Liver (tissue), 9 donors: ENCODE data around the gene PPP1R2. TPM values are rescaled to one million over a fixed set of nuclear protein-coding genes. Genes with fewer than 3 reads are reported as not detected.

Source experiments
- DNase-seq: peaks from one replicate; pipeline ENCODE4 v3.0.0-alpha.2; 2017; ENCODE audit warnings: low spot score
- H3K27ac ChIP-seq, 2 donors: one replicate each; pipeline ENCODE4 v1.7.0; 2013; ENCODE audit warnings: inconsistent platforms in 2 of 2, low read length in 2 of 2, control low read depth in 1 of 2, low read depth in 1 of 2, mild to moderate bottlenecking in 1 of 2
- H3K27me3 ChIP-seq, 4 donors: one replicate each; pipeline versions ENCODE4 v1.6.1 to v1.7.0; 2013; ENCODE audit warnings: low read length in 3 of 4, inconsistent platforms in 1 of 4, mild to moderate bottlenecking in 1 of 4, moderate library complexity in 1 of 4; ENCODE audit not compliant: control insufficient read depth in 4 of 4, insufficient read depth in 4 of 4
- H3K36me3 ChIP-seq, 4 donors: one replicate each; pipeline versions ENCODE4 v1.6.1 to v1.7.0; 2013; ENCODE audit warnings: low read length in 3 of 4, mild to moderate bottlenecking in 3 of 4, low read depth in 1 of 4, moderate library complexity in 1 of 4; ENCODE audit not compliant: control insufficient read depth in 4 of 4, insufficient read depth in 3 of 4
- H3K4me1 ChIP-seq, 4 donors: one replicate each; pipeline versions ENCODE4 v1.6.1 to v1.7.0; 2013; ENCODE audit warnings: low read length in 3 of 4, mild to moderate bottlenecking in 3 of 4, moderate library complexity in 1 of 4; ENCODE audit not compliant: control insufficient read depth in 4 of 4, insufficient read depth in 4 of 4
- H3K4me3 ChIP-seq, 3 donors: one replicate each; pipeline versions ENCODE4 v1.6.1 to v1.7.0; 2013; ENCODE audit warnings: low read length in 3 of 3, control low read depth in 1 of 3, low read depth in 1 of 3, mild to moderate bottlenecking in 1 of 3
- H3K9ac ChIP-seq, 2 donors: one replicate each; pipeline ENCODE4 v1.7.0; 2013; ENCODE audit warnings: low read length in 2 of 2, mild to moderate bottlenecking in 2 of 2, moderate library complexity in 2 of 2, control low read depth in 1 of 2, low read depth in 1 of 2
- H3K9me3 ChIP-seq, 4 donors: one replicate each; pipeline versions ENCODE4 v1.6.1 to v1.7.0; 2013; ENCODE audit warnings: low read length in 3 of 4; ENCODE audit not compliant: control insufficient read depth in 4 of 4
- ATF3 ChIP-seq: IDR thresholded peaks from 2 replicates; pipeline ENCODE4 v1.6.1; 2016; ENCODE audit warnings: antibody characterized with exemption
- CTCF ChIP-seq: fragments of 150-350 bp; IDR thresholded peaks from 2 replicates; pipeline ENCODE4 v1.5.1; 2017; ENCODE audit warnings: improper control_type of control experiment, low read depth, low read length; ENCODE audit not compliant: missing input control
- EGR1 ChIP-seq, 2 donors: IDR thresholded peaks; 2 replicates each; pipeline ENCODE4 v1.6.1; 2016 to 2018; ENCODE audit warnings: antibody characterized with exemption in 2 of 2, low read depth in 2 of 2
- FOXA1 ChIP-seq: IDR thresholded peaks from 2 replicates; pipeline ENCODE4 v1.6.1; 2016; ENCODE audit warnings: antibody characterized with exemption
- FOXA2 ChIP-seq: IDR thresholded peaks from 2 replicates; pipeline ENCODE4 v1.6.1; 2016; ENCODE audit warnings: antibody characterized with exemption
- GABPA ChIP-seq, 2 donors: IDR thresholded peaks in 1 of 2; conservative IDR thresholded peaks in 1 of 2; 2 replicates each; pipeline ENCODE4 v1.6.1; 2016; ENCODE audit warnings: antibody characterized with exemption in 2 of 2, mild to moderate bottlenecking in 1 of 2, moderate library complexity in 1 of 2
- HNF4A ChIP-seq, 2 donors: conservative IDR thresholded peaks; 2 replicates each; pipeline ENCODE4 v1.6.1; 2016; ENCODE audit warnings: antibody characterized with exemption in 2 of 2, mild to moderate bottlenecking in 2 of 2
- HNF4G ChIP-seq: IDR thresholded peaks from 2 replicates; pipeline ENCODE4 v1.6.1; 2016; ENCODE audit warnings: antibody characterized with exemption
- JUND ChIP-seq, 2 donors: IDR thresholded peaks; 2 replicates each; pipeline ENCODE4 v1.6.1; 2016; ENCODE audit warnings: antibody characterized with exemption in 2 of 2
- MAX ChIP-seq: IDR thresholded peaks from 2 replicates; pipeline ENCODE4 v1.6.1; 2016; ENCODE audit warnings: antibody characterized with exemption
- NR2F2 ChIP-seq: IDR thresholded peaks from 2 replicates; pipeline ENCODE4 v1.6.1; 2016; ENCODE audit warnings: antibody characterized with exemption
- RAD21 ChIP-seq, 2 donors: IDR thresholded peaks; 2 replicates each; pipeline ENCODE4 v1.6.1; 2016; ENCODE audit warnings: antibody characterized with exemption in 2 of 2, mild to moderate bottlenecking in 2 of 2
- REST ChIP-seq: IDR thresholded peaks from 2 replicates; pipeline ENCODE4 v1.6.1; 2016; ENCODE audit warnings: antibody characterized with exemption, mild to moderate bottlenecking
- RXRA ChIP-seq, 2 donors: IDR thresholded peaks; 2 replicates each; pipeline ENCODE4 v1.6.1; 2017 to 2018; ENCODE audit warnings: antibody characterized with exemption in 2 of 2, mild to moderate bottlenecking in 1 of 2
- SP1 ChIP-seq: IDR thresholded peaks from 2 replicates; pipeline ENCODE4 v1.6.1; 2018; ENCODE audit warnings: antibody characterized with exemption, mild to moderate bottlenecking
- TAF1 ChIP-seq: conservative IDR thresholded peaks from 2 replicates; pipeline ENCODE4 v1.6.1; 2016; ENCODE audit warnings: antibody characterized with exemption, mild to moderate bottlenecking
- YY1 ChIP-seq: IDR thresholded peaks from 2 replicates; pipeline ENCODE4 v1.6.1; 2016; ENCODE audit warnings: antibody characterized with exemption, mild to moderate bottlenecking
- ZBTB33 ChIP-seq: IDR thresholded peaks from 2 replicates; pipeline ENCODE4 v1.6.1; 2016; ENCODE audit warnings: antibody characterized with exemption
- WGBS: extraction: QIAGEN DNeasy Blood & Tissue Kit; methylation state at CpG from one replicate; pipeline ENCODE4 v1.1.7; 2013; 5-methylcytosine and 5-hydroxymethylcytosine counted together
- polyA plus RNA-seq, 2 donors: library from polyadenylated mRNA; stranded (reverse) in 1 of 2; unstranded in 1 of 2; fragments of 200-250 nt in 1 of 2; fragments of >200 nt in 1 of 2; fragmentation: Nextera tagmentation in 1 of 2; extraction: Ambion mirVana in 1 of 2; gene quantifications; one replicate each; pipeline versions ENCODE4 v1.2.1 to v1.2.3, GENCODE V29; 2013 to 2015
- total RNA-seq, 2 donors: library from RNA; depleted of rRNA; stranded (reverse); fragments of >200 nt; gene quantifications; one replicate each; pipeline ENCODE4 v1.2.3, GENCODE V29; 2014
- donor health status: healthy.
- donor health status: healthy.
- donor health status: healthy.
- donor health status: healthy.
- donor health status: healthy.

The PPP1R2 gene
- total and polyA plus RNA-seq, 4 donors: 9.3 to 21.4 (median 16.0) TPM

GRCh38 chr3:195577645-195578177 lies 34.6 kb upstream of the PPP1R2 start:
- no peak for DNase-seq
- H3K4me3 ChIP-seq: no peak overlapping the region
- no peaks in the 10 kb centered on the region for H3K27me3 ChIP-seq
- no peak overlapping the region for H3K9ac ChIP-seq
- no peak overlapping the region for H3K27ac ChIP-seq
- no peaks in the 10 kb centered on the region for H3K9me3 ChIP-seq
- H3K36me3 ChIP-seq: no peaks in the 10 kb centered on the region
- no peaks in the 10 kb centered on the region for H3K4me1 ChIP-seq
- WGBS: 73% methylated on average over 9 of the region's 9 CpGs
- no peak for TF ChIP-seq CTCF
- TF ChIP-seq ZBTB33: no peak
- no peak for TF ChIP-seq RAD21 (IDR thresholded peaks at IDR 0.05)
- TF ChIP-seq FOXA2: no peak
- TF ChIP-seq REST: no peak
- TF ChIP-seq FOXA1: no peak
- no peak for TF ChIP-seq YY1
- no peak for TF ChIP-seq NR2F2
- no peak for TF ChIP-seq MAX
- no peak for TF ChIP-seq HNF4G
- TF ChIP-seq ATF3: no peak
- no peak for TF ChIP-seq SP1
- no peak for TF ChIP-seq RXRA (IDR thresholded peaks at IDR 0.05)
- no peak for TF ChIP-seq JUND (IDR thresholded peaks at IDR 0.05)
- no peak for TF ChIP-seq TAF1
- TF ChIP-seq HNF4A (conservative IDR thresholded peaks at IDR 0.05): no peak
- no peak for TF ChIP-seq EGR1 (IDR thresholded peaks at IDR 0.05; ENCODE audit: low read depth in 2 of 2)
- TF ChIP-seq GABPA (IDR thresholded peaks at IDR 0.05 in 1 of 2, conservative IDR thresholded peaks at IDR 0.05 in 1 of 2): no peak
